GM12892 (cell line): ENCODE results near the gene ZNF311.

ENCODE experiments used
- DNase-seq: peaks from one replicate; pipeline ENCODE4 v3.0.0; 2011; ENCODE audit not compliant: insufficient read length
- FAIRE-seq: peaks from 2 replicates; lab custom pipeline; 2011; peaks lifted over from hg19 to GRCh38; lab: Jason Lieb, UNC
- POLR2A ChIP-seq: IDR thresholded peaks from 2 replicates; pipeline ENCODE4 v1.6.1; 2011; ENCODE audit warnings: low read depth, low read length, control low read depth
- POLR2AphosphoS5 ChIP-seq: IDR thresholded peaks from 2 replicates; pipeline ENCODE4 v1.6.1; 2011; ENCODE audit warnings: low read depth, low read length, control low read depth
- TAF1 ChIP-seq: IDR thresholded peaks from 2 replicates; pipeline ENCODE4 v1.6.1; 2011; ENCODE audit warnings: low read depth, mild to moderate bottlenecking, control low read depth, low read length, borderline replicate concordance

Gene ZNF311

GRCh38 chr6:28945349-28945748 is 59.8 kb downstream of the ZNF311 start:
- TF ChIP-seq POLR2AphosphoS5: no peak
- no peak for TF ChIP-seq TAF1
- no peak for TF ChIP-seq POLR2A
- DNase-seq: no peak
- no peak for FAIRE-seq
